ENCODE data around the gene CLCNKB.

DNA sequence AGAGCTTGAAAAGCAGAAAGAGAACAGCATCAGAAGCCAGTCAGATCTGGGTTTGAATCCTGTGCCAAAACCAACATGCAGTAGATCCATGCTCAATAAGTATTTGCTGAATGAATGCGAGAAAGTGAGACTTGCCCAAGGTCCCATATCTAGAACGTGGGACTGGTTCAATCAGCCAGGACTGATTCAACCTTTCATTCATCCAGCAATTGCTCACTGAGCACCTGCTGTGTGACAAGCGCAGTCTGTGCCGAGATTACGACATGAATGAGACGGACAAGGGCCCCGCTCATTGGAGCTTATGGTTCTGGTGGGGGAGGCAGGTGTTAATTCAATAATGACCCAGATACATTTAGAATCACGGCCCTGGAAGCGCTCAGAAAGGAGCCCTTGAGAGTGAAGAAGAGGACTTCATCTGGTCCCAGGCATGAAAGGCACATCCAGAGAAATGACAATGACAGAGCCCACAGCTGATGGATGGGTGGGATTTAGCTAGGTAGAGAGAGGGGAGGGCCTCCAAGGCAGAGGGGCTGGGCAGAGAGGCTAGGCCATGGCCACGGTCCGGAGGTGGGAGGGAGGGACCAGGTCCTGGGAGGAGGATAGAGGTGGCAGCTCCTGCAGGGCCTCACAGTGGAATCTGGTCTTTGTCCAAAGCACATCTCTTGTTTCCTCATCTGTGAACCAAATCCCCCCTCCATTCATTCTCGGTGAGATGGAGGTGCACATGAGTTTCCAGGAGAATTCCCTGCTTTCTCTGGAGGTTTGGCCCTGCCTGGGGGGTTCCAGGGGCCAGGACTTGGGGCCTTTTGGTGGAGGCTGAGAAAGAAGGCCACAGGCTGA, 34.0 kb downstream of the CLCNKB start:
- TF ChIP-seq, protein P1, sequence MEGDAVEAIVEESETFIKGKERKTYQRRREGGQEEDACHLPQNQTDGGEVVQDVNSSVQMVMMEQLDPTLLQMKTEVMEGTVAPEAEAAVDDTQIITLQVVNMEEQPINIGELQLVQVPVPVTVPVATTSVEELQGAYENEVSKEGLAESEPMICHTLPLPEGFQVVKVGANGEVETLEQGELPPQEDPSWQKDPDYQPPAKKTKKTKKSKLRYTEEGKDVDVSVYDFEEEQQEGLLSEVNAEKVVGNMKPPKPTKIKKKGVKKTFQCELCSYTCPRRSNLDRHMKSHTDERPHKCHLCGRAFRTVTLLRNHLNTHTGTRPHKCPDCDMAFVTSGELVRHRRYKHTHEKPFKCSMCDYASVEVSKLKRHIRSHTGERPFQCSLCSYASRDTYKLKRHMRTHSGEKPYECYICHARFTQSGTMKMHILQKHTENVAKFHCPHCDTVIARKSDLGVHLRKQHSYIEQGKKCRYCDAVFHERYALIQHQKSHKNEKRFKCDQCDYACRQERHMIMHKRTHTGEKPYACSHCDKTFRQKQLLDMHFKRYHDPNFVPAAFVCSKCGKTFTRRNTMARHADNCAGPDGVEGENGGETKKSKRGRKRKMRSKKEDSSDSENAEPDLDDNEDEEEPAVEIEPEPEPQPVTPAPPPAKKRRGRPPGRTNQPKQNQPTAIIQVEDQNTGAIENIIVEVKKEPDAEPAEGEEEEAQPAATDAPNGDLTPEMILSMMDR (conservative IDR thresholded peaks at IDR 0.05; ENCODE audit: low read depth, low read length) = no peak
- no peak for TF ChIP-seq EZH2 (IDR thresholded peaks at IDR 0.05; ENCODE audit: low read length, unreplicated experiment)
